Liver (tissue), 9 donors: ENCODE results near the gene GRIA1. TPM values are rescaled to one million over a fixed set of nuclear protein-coding genes. Genes with fewer than 3 reads are reported as not detected.

Experiments
- DNase-seq: peaks from one replicate; pipeline ENCODE4 v3.0.0-alpha.2; 2017; ENCODE audit warnings: low spot score
- H3K27ac ChIP-seq, 2 donors: one replicate each; pipeline ENCODE4 v1.7.0; 2013; ENCODE audit warnings: inconsistent platforms in 2 of 2, low read length in 2 of 2, control low read depth in 1 of 2, low read depth in 1 of 2, mild to moderate bottlenecking in 1 of 2
- H3K27me3 ChIP-seq, 4 donors: one replicate each; pipeline versions ENCODE4 v1.6.1 to v1.7.0; 2013; ENCODE audit warnings: low read length in 3 of 4, inconsistent platforms in 1 of 4, mild to moderate bottlenecking in 1 of 4, moderate library complexity in 1 of 4; ENCODE audit not compliant: control insufficient read depth in 4 of 4, insufficient read depth in 4 of 4
- H3K36me3 ChIP-seq, 4 donors: one replicate each; pipeline versions ENCODE4 v1.6.1 to v1.7.0; 2013; ENCODE audit warnings: low read length in 3 of 4, mild to moderate bottlenecking in 3 of 4, low read depth in 1 of 4, moderate library complexity in 1 of 4; ENCODE audit not compliant: control insufficient read depth in 4 of 4, insufficient read depth in 3 of 4
- H3K4me1 ChIP-seq, 4 donors: one replicate each; pipeline versions ENCODE4 v1.6.1 to v1.7.0; 2013; ENCODE audit warnings: low read length in 3 of 4, mild to moderate bottlenecking in 3 of 4, moderate library complexity in 1 of 4; ENCODE audit not compliant: control insufficient read depth in 4 of 4, insufficient read depth in 4 of 4
- H3K4me3 ChIP-seq, 3 donors: one replicate each; pipeline versions ENCODE4 v1.6.1 to v1.7.0; 2013; ENCODE audit warnings: low read length in 3 of 3, control low read depth in 1 of 3, low read depth in 1 of 3, mild to moderate bottlenecking in 1 of 3
- H3K9ac ChIP-seq, 2 donors: one replicate each; pipeline ENCODE4 v1.7.0; 2013; ENCODE audit warnings: low read length in 2 of 2, mild to moderate bottlenecking in 2 of 2, moderate library complexity in 2 of 2, control low read depth in 1 of 2, low read depth in 1 of 2
- H3K9me3 ChIP-seq, 4 donors: one replicate each; pipeline versions ENCODE4 v1.6.1 to v1.7.0; 2013; ENCODE audit warnings: low read length in 3 of 4; ENCODE audit not compliant: control insufficient read depth in 4 of 4
- FOXA1 ChIP-seq: IDR thresholded peaks from 2 replicates; pipeline ENCODE4 v1.6.1; 2016; ENCODE audit warnings: antibody characterized with exemption
- FOXA2 ChIP-seq: IDR thresholded peaks from 2 replicates; pipeline ENCODE4 v1.6.1; 2016; ENCODE audit warnings: antibody characterized with exemption
- GABPA ChIP-seq, 2 donors: IDR thresholded peaks in 1 of 2; conservative IDR thresholded peaks in 1 of 2; 2 replicates each; pipeline ENCODE4 v1.6.1; 2016; ENCODE audit warnings: antibody characterized with exemption in 2 of 2, mild to moderate bottlenecking in 1 of 2, moderate library complexity in 1 of 2
- HNF4A ChIP-seq, 2 donors: conservative IDR thresholded peaks; 2 replicates each; pipeline ENCODE4 v1.6.1; 2016; ENCODE audit warnings: antibody characterized with exemption in 2 of 2, mild to moderate bottlenecking in 2 of 2
- HNF4G ChIP-seq: IDR thresholded peaks from 2 replicates; pipeline ENCODE4 v1.6.1; 2016; ENCODE audit warnings: antibody characterized with exemption
- JUND ChIP-seq, 2 donors: IDR thresholded peaks; 2 replicates each; pipeline ENCODE4 v1.6.1; 2016; ENCODE audit warnings: antibody characterized with exemption in 2 of 2
- NR2F2 ChIP-seq: IDR thresholded peaks from 2 replicates; pipeline ENCODE4 v1.6.1; 2016; ENCODE audit warnings: antibody characterized with exemption
- RXRA ChIP-seq, 2 donors: IDR thresholded peaks; 2 replicates each; pipeline ENCODE4 v1.6.1; 2017 to 2018; ENCODE audit warnings: antibody characterized with exemption in 2 of 2, mild to moderate bottlenecking in 1 of 2
- TAF1 ChIP-seq: conservative IDR thresholded peaks from 2 replicates; pipeline ENCODE4 v1.6.1; 2016; ENCODE audit warnings: antibody characterized with exemption, mild to moderate bottlenecking
- YY1 ChIP-seq: IDR thresholded peaks from 2 replicates; pipeline ENCODE4 v1.6.1; 2016; ENCODE audit warnings: antibody characterized with exemption, mild to moderate bottlenecking
- ZBTB33 ChIP-seq: IDR thresholded peaks from 2 replicates; pipeline ENCODE4 v1.6.1; 2016; ENCODE audit warnings: antibody characterized with exemption
- WGBS: extraction: QIAGEN DNeasy Blood & Tissue Kit; methylation state at CpG from one replicate; pipeline ENCODE4 v1.1.7; 2013; 5-methylcytosine and 5-hydroxymethylcytosine counted together
- polyA plus RNA-seq, 2 donors: library from polyadenylated mRNA; stranded (reverse) in 1 of 2; unstranded in 1 of 2; fragments of 200-250 nt in 1 of 2; fragments of >200 nt in 1 of 2; fragmentation: Nextera tagmentation in 1 of 2; extraction: Ambion mirVana in 1 of 2; gene quantifications; one replicate each; pipeline versions ENCODE4 v1.2.1 to v1.2.3, GENCODE V29; 2013 to 2015
- total RNA-seq, 2 donors: library from RNA; depleted of rRNA; stranded (reverse); fragments of >200 nt; gene quantifications; one replicate each; pipeline ENCODE4 v1.2.3, GENCODE V29; 2014
- TF ChIP-seq, protein P1 (sequence below): IDR thresholded peaks from 2 replicates; pipeline ENCODE4 v1.6.1; 2016; ENCODE audit warnings: antibody characterized with exemption
- TF ChIP-seq, protein P2 (sequence below): IDR thresholded peaks from 2 replicates; pipeline ENCODE4 v1.6.1; 2016; ENCODE audit warnings: antibody characterized with exemption, mild to moderate bottlenecking
- donor health status: healthy.
- donor health status: healthy.
- donor health status: healthy.
- donor health status: healthy.
- donor health status: healthy.

GRIA1 gene
- total and polyA plus RNA-seq, 4 donors: 0.08 TPM; not detected in 3

DNA sequence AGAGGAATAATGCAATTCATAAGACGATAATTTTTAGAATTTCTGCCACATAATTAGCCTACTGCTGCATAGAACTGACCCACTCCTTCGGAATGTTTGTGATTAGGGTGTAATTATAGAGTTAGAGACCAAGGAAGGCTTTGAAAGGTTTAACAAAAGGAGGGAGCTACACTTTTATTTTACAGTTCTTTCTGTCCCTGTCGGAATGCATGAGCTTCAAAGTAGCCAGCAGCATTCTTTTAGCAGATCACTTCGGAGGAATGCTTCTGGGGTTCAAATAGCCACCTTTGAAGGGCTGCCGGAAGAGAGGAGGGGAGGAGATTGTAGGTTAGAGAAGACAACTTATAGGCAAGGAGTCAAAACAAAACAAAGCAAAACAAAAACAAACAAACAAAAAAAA lies 168.1 kb downstream of the GRIA1 start:
- Histone ChIP-seq H3K36me3 (no peaks in the 10 kb centered on the region), H3K9ac (no peak overlapping the region), H3K27me3 (no peaks in the 10 kb centered on the region), H3K9me3 (no peaks in the 10 kb centered on the region), H3K4me1 (peaks cover 0 to 4% (median 3%) of the 10 kb centered on the region in 4 donors), H3K27ac (no peak overlapping the region), H3K4me3 (no peak overlapping the region)
- DNase-seq: no peak
- WGBS: 66% methylated on average over 5 of the region's 5 CpGs
- TF ChIP-seq NR2F2 (no peak), TAF1 (no peak), RXRA (IDR thresholded peaks at IDR 0.05) (no peak), GABPA (IDR thresholded peaks at IDR 0.05 in 1 of 2, conservative IDR thresholded peaks at IDR 0.05 in 1 of 2) (no peak), FOXA1 (no peak), FOXA2 (no peak), YY1 (no peak), HNF4G (no peak), ZBTB33 (no peak), JUND (IDR thresholded peaks at IDR 0.05) (no peak)
- TF ChIP-seq, protein P1, sequence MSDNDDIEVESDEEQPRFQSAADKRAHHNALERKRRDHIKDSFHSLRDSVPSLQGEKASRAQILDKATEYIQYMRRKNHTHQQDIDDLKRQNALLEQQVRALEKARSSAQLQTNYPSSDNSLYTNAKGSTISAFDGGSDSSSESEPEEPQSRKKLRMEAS: no peak
- TF ChIP-seq, protein P2, sequence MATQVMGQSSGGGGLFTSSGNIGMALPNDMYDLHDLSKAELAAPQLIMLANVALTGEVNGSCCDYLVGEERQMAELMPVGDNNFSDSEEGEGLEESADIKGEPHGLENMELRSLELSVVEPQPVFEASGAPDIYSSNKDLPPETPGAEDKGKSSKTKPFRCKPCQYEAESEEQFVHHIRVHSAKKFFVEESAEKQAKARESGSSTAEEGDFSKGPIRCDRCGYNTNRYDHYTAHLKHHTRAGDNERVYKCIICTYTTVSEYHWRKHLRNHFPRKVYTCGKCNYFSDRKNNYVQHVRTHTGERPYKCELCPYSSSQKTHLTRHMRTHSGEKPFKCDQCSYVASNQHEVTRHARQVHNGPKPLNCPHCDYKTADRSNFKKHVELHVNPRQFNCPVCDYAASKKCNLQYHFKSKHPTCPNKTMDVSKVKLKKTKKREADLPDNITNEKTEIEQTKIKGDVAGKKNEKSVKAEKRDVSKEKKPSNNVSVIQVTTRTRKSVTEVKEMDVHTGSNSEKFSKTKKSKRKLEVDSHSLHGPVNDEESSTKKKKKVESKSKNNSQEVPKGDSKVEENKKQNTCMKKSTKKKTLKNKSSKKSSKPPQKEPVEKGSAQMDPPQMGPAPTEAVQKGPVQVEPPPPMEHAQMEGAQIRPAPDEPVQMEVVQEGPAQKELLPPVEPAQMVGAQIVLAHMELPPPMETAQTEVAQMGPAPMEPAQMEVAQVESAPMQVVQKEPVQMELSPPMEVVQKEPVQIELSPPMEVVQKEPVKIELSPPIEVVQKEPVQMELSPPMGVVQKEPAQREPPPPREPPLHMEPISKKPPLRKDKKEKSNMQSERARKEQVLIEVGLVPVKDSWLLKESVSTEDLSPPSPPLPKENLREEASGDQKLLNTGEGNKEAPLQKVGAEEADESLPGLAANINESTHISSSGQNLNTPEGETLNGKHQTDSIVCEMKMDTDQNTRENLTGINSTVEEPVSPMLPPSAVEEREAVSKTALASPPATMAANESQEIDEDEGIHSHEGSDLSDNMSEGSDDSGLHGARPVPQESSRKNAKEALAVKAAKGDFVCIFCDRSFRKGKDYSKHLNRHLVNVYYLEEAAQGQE: no peak

DNA sequence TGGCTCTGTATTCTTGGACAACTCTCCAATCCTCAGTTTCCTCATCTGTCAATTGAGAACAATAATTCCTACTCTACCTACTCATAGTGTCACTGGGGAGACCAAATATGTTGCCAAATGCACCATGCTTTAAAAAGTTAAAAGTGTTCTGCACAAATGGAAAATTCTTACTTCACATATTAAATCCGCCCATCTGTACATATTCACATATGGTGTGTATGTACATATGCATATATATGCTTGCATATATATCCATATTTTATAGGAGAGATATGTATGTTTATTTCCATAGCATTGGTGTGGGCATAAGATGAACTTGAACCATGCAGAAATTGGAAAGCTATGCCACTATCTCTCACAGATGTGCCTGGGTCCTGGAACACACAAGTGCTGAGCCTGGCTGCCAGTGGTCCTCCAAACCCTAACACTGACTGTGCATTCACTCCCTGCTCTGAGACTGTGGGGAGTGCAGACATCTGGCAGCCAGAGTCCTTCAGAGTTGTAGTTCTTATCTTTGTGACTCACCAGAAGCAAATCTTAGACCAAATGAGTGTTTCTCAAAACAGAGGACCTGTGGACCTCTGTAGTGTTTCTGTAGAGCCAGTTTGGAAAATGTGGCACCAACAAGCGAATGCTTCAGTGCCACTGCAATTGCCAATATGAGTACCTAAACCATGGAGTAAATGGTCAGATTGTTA lies 168.7 kb downstream of the GRIA1 start:
- Histone ChIP-seq H3K4me1 (peaks cover 0 to 4% (median 3%) of the 10 kb centered on the region in 4 donors), H3K27me3 (no peaks in the 10 kb centered on the region), H3K4me3 (no peak overlapping the region), H3K9ac (no peak overlapping the region), H3K27ac (no peak overlapping the region), H3K36me3 (no peaks in the 10 kb centered on the region), H3K9me3 (no peaks in the 10 kb centered on the region)
- no peak for DNase-seq
- TF ChIP-seq JUND (IDR thresholded peaks at IDR 0.05) (no peak), FOXA2 (no peak)
- 84% methylated on average over 2 of the region's 2 CpGs for WGBS

DNA sequence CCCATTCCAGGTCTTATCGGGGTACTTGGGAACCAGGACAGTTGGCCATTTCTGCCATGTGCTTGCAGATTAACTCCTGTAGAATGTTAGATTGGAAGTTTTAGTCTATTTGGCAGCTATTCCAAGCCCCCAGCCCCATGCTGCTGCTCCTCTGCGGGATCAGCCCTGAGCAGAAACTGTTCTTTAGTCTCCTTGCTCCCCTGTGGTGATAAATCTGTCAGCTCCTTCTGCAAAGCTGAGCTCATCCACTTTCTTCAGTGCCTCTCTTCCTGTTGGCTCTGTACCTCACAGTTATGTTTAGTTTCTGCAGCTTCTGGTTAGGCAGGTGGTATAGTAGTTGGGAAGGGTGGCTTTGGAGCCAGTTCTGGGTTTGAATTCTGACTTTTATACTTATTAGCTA lies 170.4 kb downstream of the GRIA1 start:
- Histone ChIP-seq H3K27me3 (no peaks in the 10 kb centered on the region), H3K9me3 (no peaks in the 10 kb centered on the region), H3K4me3 (no peak overlapping the region), H3K27ac (no peak overlapping the region), H3K9ac (no peak overlapping the region), H3K36me3 (no peaks in the 10 kb centered on the region), H3K4me1 (no peaks in the 10 kb centered on the region)
- TF ChIP-seq RXRA (IDR thresholded peaks at IDR 0.05): no peak
- no peak for TF ChIP-seq YY1
- TF ChIP-seq NR2F2: no peak
- TF ChIP-seq, protein P1: no peak
- TF ChIP-seq HNF4A (conservative IDR thresholded peaks at IDR 0.05): no peak
- WGBS: 86% methylated on average over 2 of the region's 2 CpGs
- no peak for DNase-seq
